Measurements from ENCODE around the gene PRKCB.
"Not testable (repeated sequence)": the region's sequence is repeated elsewhere in the genome, so short reads cannot be mapped to it uniquely, and the experiment has no call there.

PRKCB gene

DNA sequence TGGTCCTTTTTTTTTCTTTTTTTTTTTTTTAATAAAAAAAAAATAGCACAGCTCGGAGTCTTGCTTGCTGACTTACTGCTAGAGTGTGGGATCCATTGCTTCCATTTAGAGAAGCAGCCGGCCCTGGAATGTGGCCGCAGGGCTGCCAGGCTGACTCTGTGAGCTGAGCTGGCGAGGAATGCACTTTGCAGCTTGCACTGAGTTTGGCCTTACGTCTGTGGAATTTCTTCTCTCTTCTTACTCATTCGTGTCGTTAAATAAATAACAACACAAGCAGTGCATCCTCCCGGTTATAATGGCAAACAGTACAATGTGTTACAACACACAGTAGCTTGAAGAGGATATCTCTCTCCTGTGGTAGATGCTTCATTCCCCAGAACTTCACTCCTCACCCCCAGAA lies 69.2 kb downstream of the PRKCB start:
- DNase-seq: no peak

DNA sequence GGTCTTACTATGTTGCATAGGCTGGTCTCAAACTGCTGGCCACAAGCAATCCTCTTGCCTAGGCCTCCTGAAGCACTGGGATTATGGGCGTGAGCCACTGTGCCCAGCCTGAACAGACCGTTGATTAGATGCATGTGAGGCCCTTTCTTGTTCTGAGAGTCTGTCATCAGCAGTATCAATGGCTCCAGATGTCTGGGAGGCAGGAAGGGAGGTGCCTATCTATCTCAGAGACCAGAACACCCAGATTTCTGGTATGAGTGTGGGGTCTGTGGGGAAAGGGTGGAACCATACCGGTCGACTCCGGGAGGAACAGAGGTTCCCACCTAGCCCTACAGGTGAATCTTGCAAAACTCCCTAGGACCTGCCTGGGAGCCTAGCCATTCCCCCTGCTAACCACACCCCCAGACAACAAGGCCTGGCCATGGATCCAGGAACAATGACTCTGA lies 71.7 kb downstream of the PRKCB start:
- no peak for DNase-seq

- DNase-seq: no peak
Measured at GRCh38 chr16:23907903-23908302, 72.1 kb downstream of the PRKCB start.

GRCh38 chr16:23908790-23909189 lies 73.0 kb downstream of the PRKCB start:
- DNase-seq: no peak

DNA sequence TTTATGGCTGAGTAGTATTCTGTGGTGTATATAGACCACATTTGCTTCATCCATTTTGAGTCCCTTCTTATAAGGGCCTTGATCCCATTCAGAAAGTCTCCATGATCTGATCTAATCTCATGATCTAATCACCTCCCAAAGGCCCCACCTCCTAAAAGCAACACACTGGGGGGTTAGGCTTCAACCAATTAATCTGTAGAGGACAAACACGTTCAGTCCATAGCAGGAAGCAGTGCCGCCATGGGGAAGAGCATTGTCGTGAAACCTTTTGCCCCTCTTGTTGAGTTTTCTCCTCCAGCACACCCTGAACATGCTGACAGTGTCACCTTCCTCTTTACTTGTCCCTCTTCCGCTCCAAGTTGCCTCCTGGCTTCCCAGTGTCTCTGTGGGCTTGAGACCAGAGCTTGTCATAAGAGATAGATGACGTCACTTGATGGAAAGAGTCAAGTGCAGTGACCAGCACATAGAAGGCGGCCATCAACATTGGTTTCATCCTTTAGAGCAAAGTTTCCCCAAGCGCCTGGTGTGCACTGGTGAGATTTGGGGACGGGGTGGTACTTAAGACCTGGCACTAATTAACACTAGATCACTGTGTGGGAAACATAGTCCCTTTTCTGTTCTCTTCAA lies 74.1 kb downstream of the PRKCB start:
- DNase-seq: no peak

DNA sequence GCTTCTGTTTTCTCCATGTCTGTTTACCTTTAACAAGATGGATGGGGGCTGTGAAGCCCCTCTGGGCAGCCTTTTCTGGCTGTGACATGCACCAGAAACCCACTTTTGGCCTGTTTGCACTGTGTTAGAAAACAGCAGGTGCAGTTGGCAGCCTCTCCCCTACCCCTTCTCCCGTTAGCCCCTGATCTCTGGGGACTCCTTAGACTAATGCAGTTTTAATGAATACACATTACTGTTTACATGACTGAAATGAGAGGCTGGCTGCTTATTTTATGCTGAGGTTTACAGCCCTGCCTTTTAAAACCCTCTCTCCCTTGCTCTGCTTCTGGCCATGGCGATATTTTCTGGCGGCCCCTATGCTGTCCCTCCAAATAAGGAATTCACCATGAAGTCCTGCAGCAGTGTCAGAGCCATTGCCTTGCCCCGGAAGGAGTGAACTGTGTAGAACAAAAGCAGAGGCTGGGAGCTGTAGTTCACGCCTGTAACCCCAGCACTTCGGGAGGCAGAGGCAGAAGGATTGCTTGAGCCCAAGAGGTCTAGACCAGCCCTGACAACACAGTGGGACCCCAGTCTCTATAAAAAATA lies 79.3 kb downstream of the PRKCB start:
- DNase-seq: no peak

DNA sequence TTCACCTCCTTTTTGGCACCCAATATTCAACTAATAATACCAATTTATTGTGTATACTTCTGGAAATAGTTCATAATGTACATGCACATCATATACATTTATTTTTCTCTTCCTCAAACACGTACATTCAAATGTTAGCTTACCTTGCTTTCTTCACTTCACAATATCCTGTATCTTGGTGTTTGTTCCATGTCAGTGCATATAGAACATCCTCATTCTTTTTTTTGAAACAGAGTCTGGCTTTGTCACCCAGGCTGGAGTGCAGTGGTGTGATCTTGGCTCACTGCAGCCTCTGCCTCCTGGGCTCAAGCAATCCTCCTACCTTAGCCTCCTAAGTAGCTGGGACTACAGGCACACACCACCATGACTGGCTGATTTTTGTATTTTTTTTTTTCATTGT lies 80.8 kb downstream of the PRKCB start:
- DNase-seq: not testable (repeated sequence)

DNA sequence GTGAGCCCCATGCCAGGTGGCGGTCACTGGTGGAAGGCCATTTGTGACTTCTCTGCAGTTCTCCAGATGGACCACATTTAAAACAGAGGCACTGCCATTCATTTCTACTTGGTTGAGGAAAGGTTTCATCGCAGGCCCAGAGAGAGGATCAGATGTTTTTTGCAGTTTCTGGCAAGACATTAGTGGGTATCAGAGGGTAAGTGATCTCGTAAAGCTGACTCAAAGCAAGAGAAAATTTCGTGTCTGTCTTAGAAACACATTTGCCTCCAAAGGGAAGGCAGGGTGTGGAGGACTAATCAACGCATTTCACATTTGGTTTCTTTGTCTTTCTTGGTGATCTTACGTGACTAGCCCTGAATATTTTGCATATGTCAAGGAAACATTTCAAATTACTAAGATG lies 81.8 kb downstream of the PRKCB start:
- DNase-seq: no peak

- DNase-seq: no peak
Measured at GRCh38 chr16:23920446-23920845, 84.7 kb downstream of the PRKCB start.

DNA sequence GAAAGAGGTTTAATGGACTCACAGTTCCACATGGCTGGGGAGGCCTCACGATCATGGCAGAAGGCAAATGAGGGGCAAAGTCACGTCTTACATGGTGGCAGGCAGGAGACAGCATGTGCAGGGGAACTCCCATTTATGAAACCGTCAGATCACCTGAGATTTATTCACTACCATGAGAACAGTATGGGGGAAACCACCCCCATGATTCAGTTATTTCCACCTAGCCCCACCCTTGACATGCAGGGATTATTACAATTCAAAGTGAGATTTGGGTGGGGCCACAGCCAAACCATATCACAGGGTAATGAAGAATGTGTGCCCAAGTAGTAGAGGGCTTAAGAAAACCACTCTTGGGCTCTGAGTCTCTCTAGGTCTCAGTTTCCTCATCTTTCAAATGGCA lies 85.1 kb downstream of the PRKCB start:
- no peak for DNase-seq

GRCh38 chr16:23922406-23922805 lies 86.6 kb downstream of the PRKCB start:
- no peak for DNase-seq

GRCh38 chr16:23924128-23924527 lies 88.3 kb downstream of the PRKCB start:
- DNase-seq: no peak

- no peak for DNase-seq
Measured at GRCh38 chr16:23927796-23928195, 92.0 kb downstream of the PRKCB start.

- no peak for DNase-seq
Measured at GRCh38 chr16:23929237-23929636, 93.5 kb downstream of the PRKCB start.

GRCh38 chr16:23929856-23930255 lies 94.1 kb downstream of the PRKCB start:
- DNase-seq: no peak

GRCh38 chr16:23930791-23931190 lies 95.0 kb downstream of the PRKCB start:
- no peak for DNase-seq

- DNase-seq: no peak
Measured at GRCh38 chr16:23931199-23931598, 95.4 kb downstream of the PRKCB start.

DNA sequence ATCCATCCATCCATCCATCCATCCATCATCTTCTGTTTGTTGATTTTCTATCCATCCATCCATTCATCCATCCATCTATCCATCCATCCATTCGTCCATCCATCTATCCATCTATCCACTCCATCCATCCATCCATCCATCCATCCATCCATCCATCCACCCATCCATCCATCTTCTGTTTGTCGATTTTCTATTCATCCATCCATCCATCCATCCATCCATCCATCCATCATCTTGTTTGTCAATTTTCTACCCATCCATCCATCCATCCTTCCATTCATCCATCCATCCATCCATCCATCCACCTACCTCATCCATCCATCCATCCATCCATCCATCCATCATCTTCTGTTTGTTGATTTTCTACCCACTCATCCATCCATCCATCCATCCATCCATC lies 97.9 kb downstream of the PRKCB start:
- not testable (repeated sequence) for DNase-seq

GRCh38 chr16:23934610-23935236 lies 98.9 kb downstream of the PRKCB start:
- DNase-seq: no peak

DNA sequence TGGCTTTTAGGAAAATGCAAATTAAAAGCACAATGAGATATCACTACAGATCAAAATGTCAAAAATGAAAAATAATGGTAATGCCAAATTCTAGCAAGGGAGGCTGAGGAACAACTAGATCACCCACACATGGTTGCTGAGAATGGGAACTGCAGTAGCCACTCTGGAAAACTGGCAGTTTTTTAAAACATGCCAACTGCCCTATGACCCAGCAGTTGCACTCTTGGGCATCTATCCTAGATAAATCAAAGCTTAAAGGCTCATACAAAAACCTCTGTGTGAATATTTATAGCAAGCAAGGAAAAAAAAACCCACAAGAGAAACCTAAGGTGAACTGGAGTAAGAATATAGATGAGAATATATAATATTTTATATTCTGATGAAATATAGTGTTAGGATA lies 104.3 kb downstream of the PRKCB start:
- no peak for DNase-seq

DNA sequence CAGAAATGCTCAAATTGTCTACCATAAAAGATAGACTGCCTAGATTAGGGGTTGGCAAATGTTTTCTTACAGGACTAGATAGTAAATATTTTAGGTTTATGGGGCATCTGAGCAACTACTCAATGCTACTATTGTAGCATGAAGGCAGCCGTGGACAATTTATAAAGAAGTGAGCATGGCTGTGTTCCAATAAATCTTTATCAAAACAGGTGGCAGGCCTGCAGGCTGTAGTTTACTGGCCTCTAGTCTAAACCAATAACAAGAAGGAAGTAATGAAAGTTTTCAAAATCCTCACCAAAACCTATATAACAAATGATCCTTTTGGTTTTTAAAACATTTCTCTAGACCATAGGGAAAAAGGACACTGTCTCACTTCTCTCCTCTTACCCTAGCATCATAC lies 105.2 kb downstream of the PRKCB start:
- DNase-seq: no peak

GRCh38 chr16:23941963-23942564 lies 106.3 kb downstream of the PRKCB start:
- no peak for DNase-seq

DNA sequence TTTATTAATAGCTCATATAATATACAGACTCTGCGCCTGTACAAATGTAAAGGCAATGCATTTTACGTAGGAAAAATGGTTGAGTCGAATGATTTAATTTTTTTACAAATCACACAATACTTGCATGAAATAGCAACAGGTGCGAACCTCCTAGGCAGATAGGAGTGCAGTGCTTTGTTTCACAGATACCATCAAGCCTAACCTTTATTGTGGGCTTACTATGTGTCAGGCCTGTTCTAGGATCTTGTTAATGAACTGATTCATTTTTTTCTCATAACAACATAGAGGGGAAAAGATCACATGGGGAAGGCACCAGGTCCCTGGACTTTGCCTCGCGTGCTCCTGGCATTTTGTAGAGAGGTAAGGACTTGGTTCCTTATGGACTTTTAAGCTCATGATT lies 107.8 kb downstream of the PRKCB start:
- no peak for DNase-seq

GRCh38 chr16:23944381-23944780 lies 108.6 kb downstream of the PRKCB start:
- no peak for DNase-seq

All from NCI-H2081 treated with DMSO at 0.1 percent for 48 hours (cell line).